ENCODE measurements around the gene TMEM51. TPM values are rescaled to one million over a fixed set of nuclear protein-coding genes. Genes with fewer than 3 reads are reported as not detected.

The TMEM51 gene
- total and polyA plus RNA-seq, 9 donors = 5.0 to 12.1 (median 8.0) TPM

- Histone ChIP-seq H3K27ac (ENCODE audit: low read length) (no peak overlapping the region), H3K9me3 (replicated peaks; ENCODE audit: control insufficient read depth, low read depth, low read length) (no peaks in the 10 kb centered on the region), H3K27me3 (ENCODE audit: control insufficient read depth, insufficient read depth, low read length) (peaks cover 3% of the 10 kb centered on the region), H3K4me1 (ENCODE audit: control insufficient read depth, insufficient read depth, low read length) (peaks cover 14% of the 10 kb centered on the region), H3K4me3 (ENCODE audit: low read length) (no peak overlapping the region), H3K36me3 (ENCODE audit: control insufficient read depth, insufficient read depth, low read length) (no peaks in the 10 kb centered on the region)
- WGBS (ENCODE audit: insufficient coverage) = 42% methylated on average over 4 of the region's 6 CpGs
- peak; percentile 70 for DNase-seq
Measured at GRCh38 chr1:15141935-15142539, 11.5 kb upstream of the TMEM51 start.

- no peak for DNase-seq
- H3K9me3 ChIP-seq (replicated peaks; ENCODE audit: control insufficient read depth, low read depth, low read length) = no peaks in the 10 kb centered on the region
- H3K4me3 ChIP-seq (ENCODE audit: low read length) = no peak overlapping the region
- peaks cover 11% of the 10 kb centered on the region for H3K4me1 ChIP-seq (ENCODE audit: control insufficient read depth, insufficient read depth, low read length)
- no CpG with 5 or more reads among the region's 2 CpGs for WGBS (ENCODE audit: insufficient coverage)
- peaks cover 2% of the 10 kb centered on the region for H3K27me3 ChIP-seq (ENCODE audit: control insufficient read depth, insufficient read depth, low read length)
- H3K36me3 ChIP-seq (ENCODE audit: control insufficient read depth, insufficient read depth, low read length) = no peaks in the 10 kb centered on the region
- no peak overlapping the region for H3K27ac ChIP-seq (ENCODE audit: low read length)
Measured at GRCh38 chr1:15145327-15145726, 8.2 kb upstream of the TMEM51 start.

GRCh38 chr1:15146142-15146680, 7.3 kb upstream of the TMEM51 start:
- H3K4me3 ChIP-seq (ENCODE audit: low read length) = no peak overlapping the region
- 64% methylated on average over 2 of the region's 4 CpGs for WGBS (ENCODE audit: insufficient coverage)
- H3K27ac ChIP-seq (ENCODE audit: low read length) = no peak overlapping the region
- H3K36me3 ChIP-seq (ENCODE audit: control insufficient read depth, insufficient read depth, low read length) = no peaks in the 10 kb centered on the region
- H3K9me3 ChIP-seq (replicated peaks; ENCODE audit: control insufficient read depth, low read depth, low read length) = no peaks in the 10 kb centered on the region
- peaks cover 11% of the 10 kb centered on the region for H3K4me1 ChIP-seq (ENCODE audit: control insufficient read depth, insufficient read depth, low read length)
- no peak for DNase-seq
- no peaks in the 10 kb centered on the region for H3K27me3 ChIP-seq (ENCODE audit: control insufficient read depth, insufficient read depth, low read length)

- 57% methylated on average over 1 of the region's 4 CpGs for WGBS (ENCODE audit: insufficient coverage)
- no peak for DNase-seq
- no peak overlapping the region for H3K4me3 ChIP-seq (ENCODE audit: low read length)
- H3K27me3 ChIP-seq (ENCODE audit: control insufficient read depth, insufficient read depth, low read length) = no peaks in the 10 kb centered on the region
- peaks cover 13% of the 10 kb centered on the region for H3K4me1 ChIP-seq (ENCODE audit: control insufficient read depth, insufficient read depth, low read length)
- no peak overlapping the region for H3K27ac ChIP-seq (ENCODE audit: low read length)
- no peaks in the 10 kb centered on the region for H3K9me3 ChIP-seq (replicated peaks; ENCODE audit: control insufficient read depth, low read depth, low read length)
- no peaks in the 10 kb centered on the region for H3K36me3 ChIP-seq (ENCODE audit: control insufficient read depth, insufficient read depth, low read length)
Measured at GRCh38 chr1:15146971-15147376, 6.6 kb upstream of the TMEM51 start.

GRCh38 chr1:15148004-15148403, 5.5 kb upstream of the TMEM51 start:
- Histone ChIP-seq H3K27ac (ENCODE audit: low read length) (no peak overlapping the region), H3K4me1 (ENCODE audit: control insufficient read depth, insufficient read depth, low read length) (peaks cover 22% of the 10 kb centered on the region), H3K36me3 (ENCODE audit: control insufficient read depth, insufficient read depth, low read length) (no peaks in the 10 kb centered on the region), H3K9me3 (replicated peaks; ENCODE audit: control insufficient read depth, low read depth, low read length) (no peaks in the 10 kb centered on the region), H3K27me3 (ENCODE audit: control insufficient read depth, insufficient read depth, low read length) (no peaks in the 10 kb centered on the region), H3K4me3 (ENCODE audit: low read length) (no peak overlapping the region)
- DNase-seq = no peak
- WGBS (ENCODE audit: insufficient coverage) = 81% methylated on average over 6 of the region's 6 CpGs

GRCh38 chr1:15148475-15148874, 5.1 kb upstream of the TMEM51 start:
- Histone ChIP-seq H3K27me3 (ENCODE audit: control insufficient read depth, insufficient read depth, low read length) (no peaks in the 10 kb centered on the region), H3K4me1 (ENCODE audit: control insufficient read depth, insufficient read depth, low read length) (peaks cover 24% of the 10 kb centered on the region), H3K36me3 (ENCODE audit: control insufficient read depth, insufficient read depth, low read length) (no peaks in the 10 kb centered on the region), H3K27ac (ENCODE audit: low read length) (no peak overlapping the region), H3K4me3 (ENCODE audit: low read length) (no peak overlapping the region), H3K9me3 (replicated peaks; ENCODE audit: control insufficient read depth, low read depth, low read length) (no peaks in the 10 kb centered on the region)
- 73% methylated on average over 6 of the region's 9 CpGs for WGBS (ENCODE audit: insufficient coverage)
- no peak for DNase-seq

- no peak for DNase-seq
- Histone ChIP-seq H3K27ac (ENCODE audit: low read length) (no peak overlapping the region), H3K27me3 (ENCODE audit: control insufficient read depth, insufficient read depth, low read length) (no peaks in the 10 kb centered on the region), H3K36me3 (ENCODE audit: control insufficient read depth, insufficient read depth, low read length) (no peaks in the 10 kb centered on the region), H3K4me1 (ENCODE audit: control insufficient read depth, insufficient read depth, low read length) (peaks cover 24% of the 10 kb centered on the region), H3K9me3 (replicated peaks; ENCODE audit: control insufficient read depth, low read depth, low read length) (no peaks in the 10 kb centered on the region), H3K4me3 (ENCODE audit: low read length) (no peak overlapping the region)
- 0% methylated on average over 1 of the region's 1 CpG for WGBS (ENCODE audit: insufficient coverage)
Measured at GRCh38 chr1:15148941-15149340, 4.6 kb upstream of the TMEM51 start.

- H3K27ac ChIP-seq (ENCODE audit: low read length) = no peak overlapping the region
- H3K27me3 ChIP-seq (ENCODE audit: control insufficient read depth, insufficient read depth, low read length) = no peaks in the 10 kb centered on the region
- peaks cover 38% of the 10 kb centered on the region for H3K4me1 ChIP-seq (ENCODE audit: control insufficient read depth, insufficient read depth, low read length)
- no peak overlapping the region for H3K4me3 ChIP-seq (ENCODE audit: low read length)
- DNase-seq = no peak
- 88% methylated on average over 3 of the region's 3 CpGs for WGBS (ENCODE audit: insufficient coverage)
- H3K36me3 ChIP-seq (ENCODE audit: control insufficient read depth, insufficient read depth, low read length) = no peaks in the 10 kb centered on the region
- no peaks in the 10 kb centered on the region for H3K9me3 ChIP-seq (replicated peaks; ENCODE audit: control insufficient read depth, low read depth, low read length)
Measured at GRCh38 chr1:15150376-15150775, 3.2 kb upstream of the TMEM51 start.

GRCh38 chr1:15151377-15151806, 2.2 kb upstream of the TMEM51 start:
- peak; percentile 28 for DNase-seq
- 37% methylated on average over 3 of the region's 5 CpGs for WGBS (ENCODE audit: insufficient coverage)
- Histone ChIP-seq H3K4me1 (ENCODE audit: control insufficient read depth, insufficient read depth, low read length) (peaks cover 45% of the 10 kb centered on the region), H3K27ac (ENCODE audit: low read length) (no peak overlapping the region), H3K27me3 (ENCODE audit: control insufficient read depth, insufficient read depth, low read length) (no peaks in the 10 kb centered on the region), H3K36me3 (ENCODE audit: control insufficient read depth, insufficient read depth, low read length) (no peaks in the 10 kb centered on the region), H3K4me3 (ENCODE audit: low read length) (no peak overlapping the region), H3K9me3 (replicated peaks; ENCODE audit: control insufficient read depth, low read depth, low read length) (no peaks in the 10 kb centered on the region)

- no CpG with 5 or more reads among the region's 3 CpGs for WGBS (ENCODE audit: insufficient coverage)
- peak overlapping the region; percentile 6 for H3K27ac ChIP-seq (ENCODE audit: low read length)
- H3K9me3 ChIP-seq (replicated peaks; ENCODE audit: control insufficient read depth, low read depth, low read length) = no peaks in the 10 kb centered on the region
- H3K36me3 ChIP-seq (ENCODE audit: control insufficient read depth, insufficient read depth, low read length) = no peaks in the 10 kb centered on the region
- H3K27me3 ChIP-seq (ENCODE audit: control insufficient read depth, insufficient read depth, low read length) = no peaks in the 10 kb centered on the region
- DNase-seq = no peak
- peaks cover 48% of the 10 kb centered on the region for H3K4me1 ChIP-seq (ENCODE audit: control insufficient read depth, insufficient read depth, low read length)
- no peak overlapping the region for H3K4me3 ChIP-seq (ENCODE audit: low read length)
Measured at GRCh38 chr1:15151871-15152270, 1.7 kb upstream of the TMEM51 start.

Data from muscle of leg (tissue), 11 donors.